Activated CD4-positive, alpha-beta T cell treated with anti-CD3 and anti-CD28 coated beads, Interleukin-2, amount 10 ng/mL, durations not matched to agents 7 days and 5 days (primary cell): ENCODE measurements around the gene HSF2. TPM values are rescaled to one million over a fixed set of nuclear protein-coding genes. Genes with fewer than 3 reads are reported as not detected.

Source experiments
- CTCF ChIA-PET: fragments of 350-600 bp; sonication (Branson Sonifier 250); formaldehyde crosslinking; loops from one replicate; lab custom pipeline; 2021; ENCODE audit warnings: antibody characterized with exemption; lab: Charles Lee
- POLR2A ChIA-PET: fragments of 350-600 bp; sonication (Branson Sonifier 250); formaldehyde crosslinking; loops from one replicate; lab custom pipeline; 2021; ENCODE audit warnings: antibody characterized with exemption; lab: Charles Lee
- DNase-seq: peaks from one replicate; pipeline ENCODE4 v3.0.0-alpha.2; 2020
- H3K27ac Mint-ChIP-seq: one replicate; pipeline ENCODE4 v1.8.0; 2021; ENCODE audit warnings: mild to moderate bottlenecking, moderate library complexity, mixed read lengths
- H3K27me3 Mint-ChIP-seq: one replicate; pipeline ENCODE4 v1.8.0; 2021; ENCODE audit warnings: mixed read lengths
- H3K36me3 Mint-ChIP-seq: one replicate; pipeline ENCODE4 v1.8.0; 2021; ENCODE audit warnings: low read depth, mixed read lengths
- H3K4me1 Mint-ChIP-seq: one replicate; pipeline ENCODE4 v1.8.0; 2021; ENCODE audit warnings: mixed read lengths
- H3K4me3 Mint-ChIP-seq: one replicate; pipeline ENCODE4 v1.8.0; 2021; ENCODE audit warnings: mild to moderate bottlenecking, moderate library complexity, mixed read lengths
- H3K9me3 Mint-ChIP-seq: one replicate; pipeline ENCODE4 v1.8.0; 2021; ENCODE audit warnings: mixed read lengths
- total RNA-seq, 2 experiments: library from RNA; stranded (reverse); gene quantifications; one replicate each; pipeline ENCODE4 v1.2.3, GENCODE V29; 2021

The HSF2 gene
- total RNA-seq, 2 experiments from 2014 or later, result 12.6 to 16.4 TPM

DNA sequence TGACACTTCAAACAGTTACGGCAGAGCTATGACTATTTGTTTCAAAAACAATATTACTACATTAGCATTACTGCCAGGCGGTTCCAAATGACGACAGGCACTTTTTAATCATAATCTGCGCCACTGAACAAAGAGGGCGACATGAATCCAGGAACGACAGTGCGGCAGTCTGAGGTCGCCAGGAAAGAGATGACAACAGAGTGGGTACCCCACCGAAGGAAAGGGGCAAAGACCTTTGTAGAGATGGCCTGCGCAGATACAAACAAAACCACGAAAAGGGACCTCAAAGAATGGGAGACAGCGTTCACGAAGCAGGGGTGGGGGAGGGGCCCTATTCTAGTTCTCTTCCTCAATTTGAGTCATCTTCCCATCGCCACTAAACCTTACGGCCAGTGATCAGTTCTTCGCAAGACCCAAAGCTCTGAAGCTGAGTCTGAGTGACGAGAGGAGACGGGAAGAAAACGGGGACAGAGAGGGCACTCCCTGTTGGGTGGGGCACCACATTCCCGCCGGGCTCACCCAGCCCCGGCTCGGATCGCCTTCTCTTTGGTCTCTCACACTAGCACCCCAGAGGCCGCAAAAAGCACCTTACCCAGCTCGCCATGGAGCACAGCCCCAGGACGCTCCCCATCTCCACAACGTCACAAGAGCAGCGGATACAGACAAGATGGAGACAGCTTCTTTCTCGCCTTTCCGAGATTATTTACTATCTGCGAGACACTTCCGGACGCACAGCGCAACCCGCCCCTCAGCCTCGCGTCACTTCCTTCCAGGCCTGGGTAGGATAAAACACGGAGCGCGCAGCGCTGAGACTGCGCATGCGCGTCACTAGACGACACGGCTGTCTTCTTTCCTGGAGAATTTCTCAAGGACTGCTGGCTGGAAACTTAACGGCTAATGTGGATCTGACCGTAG, 71.9 kb downstream of the HSF2 start, which contains the start of gene SERINC1:
Gene SERINC1 (minus strand): TSS at position 701 of the 915 bp plus-strand sequence. CDS start 70 bp downstream, at position 631.
- peaks cover 23% of the 10 kb centered on the region for H3K36me3 Mint-ChIP-seq
- no peaks in the 10 kb centered on the region for H3K9me3 Mint-ChIP-seq
- H3K27me3 Mint-ChIP-seq, result no peaks in the 10 kb centered on the region
- ChIA-PET CTCF (interaction anchor here (1.6 to 2.3 kb wide), 4 partner anchors 27 to 368 kb away, joined by 3 to 10 read pairs (median 4); no protein-coding TSS in a partner anchor), POLR2A (interaction anchor here (0.5 to 1.0 kb wide), 2 partner anchors 39 to 191 kb away, joined by 3 read pairs; no protein-coding TSS in a partner anchor)
- H3K4me3 Mint-ChIP-seq, result peak within 1 kb of the TSS; percentile 92
- peaks cover 31% of the 10 kb centered on the region for H3K4me1 Mint-ChIP-seq
- peak; percentile 95 for DNase-seq
- peak within 1 kb of the TSS; percentile 99 for H3K27ac Mint-ChIP-seq

- peaks cover 18% of the 10 kb centered on the region for H3K36me3 Mint-ChIP-seq
- peak overlapping the region; percentile 99 for H3K27ac Mint-ChIP-seq
Observed at GRCh38 chr6:122472022-122472340, 72.5 kb downstream of the HSF2 start.

DNA sequence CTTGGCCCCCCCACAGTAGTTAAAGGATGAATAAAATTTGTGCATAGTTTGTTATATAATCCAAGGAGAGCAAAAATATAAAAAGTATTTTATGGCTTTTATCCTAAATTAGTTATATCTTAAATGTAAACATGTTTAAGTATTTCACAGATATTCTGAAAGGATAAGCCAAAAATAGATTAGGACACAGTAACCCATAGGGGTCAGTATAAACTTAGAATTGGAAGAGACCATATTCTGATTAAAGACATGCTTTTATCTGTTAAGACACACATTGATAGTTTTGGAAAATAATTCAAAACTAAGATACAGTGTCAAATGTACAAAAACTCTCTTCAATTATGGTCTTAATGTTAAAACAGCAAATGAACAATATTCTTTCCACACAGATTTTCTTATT, 76.7 kb downstream of the HSF2 start:
- Mint-ChIP-seq H3K4me1 (peaks cover 1% of the 10 kb centered on the region), H3K36me3 (no peaks in the 10 kb centered on the region), H3K4me3 (no peak overlapping the region), H3K27ac (no peak overlapping the region), H3K27me3 (no peaks in the 10 kb centered on the region), H3K9me3 (no peaks in the 10 kb centered on the region)
- CTCF ChIA-PET, result interaction anchor here (1.4 kb wide), 1 partner anchor 16 kb away, joined by 3 read pairs; no protein-coding TSS in a partner anchor
- POLR2A ChIA-PET, result no interaction called here
- DNase-seq, result no peak

More at GRCh38 chr6:122472022-122472340, 72.5 kb downstream of the HSF2 start:
- Mint-ChIP-seq H3K27me3 (no peaks in the 10 kb centered on the region), H3K4me1 (peaks cover 27% of the 10 kb centered on the region), H3K9me3 (no peaks in the 10 kb centered on the region), H3K4me3 (peak overlapping the region; percentile 92)
- ChIA-PET CTCF (interaction anchor here (1.6 to 2.3 kb wide), 4 partner anchors 27 to 367 kb away, joined by 3 to 10 read pairs (median 4); no protein-coding TSS in a partner anchor), POLR2A (no interaction called here)
- no peak for DNase-seq

DNA sequence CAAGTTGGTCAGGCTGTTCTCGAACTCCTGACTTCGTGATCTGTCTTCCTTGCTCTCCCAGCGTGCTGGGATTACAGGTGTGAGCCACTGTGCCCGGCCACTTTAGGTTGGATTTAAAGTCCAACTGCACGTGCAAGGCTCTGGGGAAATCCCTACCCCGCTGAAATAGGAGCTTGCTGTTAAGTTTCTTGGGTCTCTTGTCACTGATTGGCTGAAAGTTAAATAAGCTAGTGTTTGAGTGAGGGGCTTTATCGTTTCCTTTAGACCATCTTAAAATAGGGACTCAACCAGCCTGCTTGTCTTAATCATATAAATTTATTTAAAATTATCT, 83.3 kb downstream of the HSF2 start:
- no peaks in the 10 kb centered on the region for H3K4me1 Mint-ChIP-seq
- ChIA-PET POLR2A (interaction anchor here (0.6 kb wide), 1 partner anchor 166 kb away, joined by 3 read pairs; no protein-coding TSS in a partner anchor), CTCF (interaction anchor here (1.9 kb wide), 1 partner anchor 9 kb away, joined by 5 read pairs; no protein-coding TSS in a partner anchor)
- no peaks in the 10 kb centered on the region for H3K27me3 Mint-ChIP-seq
- H3K4me3 Mint-ChIP-seq, result peak overlapping the region; percentile 51
- H3K9me3 Mint-ChIP-seq, result no peaks in the 10 kb centered on the region
- no peaks in the 10 kb centered on the region for H3K36me3 Mint-ChIP-seq
- H3K27ac Mint-ChIP-seq, result no peak overlapping the region
- DNase-seq, result no peak

Other genes starting within 250 kb of the HSF2 start
- 10 to 100 TPM; 61.0 to 63.1 TPM for gene SERINC1, start 72.2 kb downstream of the HSF2 start, total RNA-seq
- gene PKIB, start 210.8 kb downstream of the HSF2 start, total RNA-seq, result 1 to 10 TPM; 1.2 to 1.3 TPM